HL-60/S4 (cell line): ENCODE results near the gene AEBP1.

Experiments
- in situ Hi-C: fragments of 300-500 bp; cut with MboI; formaldehyde crosslinking; loops from 2 replicates; pipeline ENCODE4 v1.14.3; 2022; ENCODE audit warnings: low sequenced_read_pairs

The AEBP1 gene

DNA sequence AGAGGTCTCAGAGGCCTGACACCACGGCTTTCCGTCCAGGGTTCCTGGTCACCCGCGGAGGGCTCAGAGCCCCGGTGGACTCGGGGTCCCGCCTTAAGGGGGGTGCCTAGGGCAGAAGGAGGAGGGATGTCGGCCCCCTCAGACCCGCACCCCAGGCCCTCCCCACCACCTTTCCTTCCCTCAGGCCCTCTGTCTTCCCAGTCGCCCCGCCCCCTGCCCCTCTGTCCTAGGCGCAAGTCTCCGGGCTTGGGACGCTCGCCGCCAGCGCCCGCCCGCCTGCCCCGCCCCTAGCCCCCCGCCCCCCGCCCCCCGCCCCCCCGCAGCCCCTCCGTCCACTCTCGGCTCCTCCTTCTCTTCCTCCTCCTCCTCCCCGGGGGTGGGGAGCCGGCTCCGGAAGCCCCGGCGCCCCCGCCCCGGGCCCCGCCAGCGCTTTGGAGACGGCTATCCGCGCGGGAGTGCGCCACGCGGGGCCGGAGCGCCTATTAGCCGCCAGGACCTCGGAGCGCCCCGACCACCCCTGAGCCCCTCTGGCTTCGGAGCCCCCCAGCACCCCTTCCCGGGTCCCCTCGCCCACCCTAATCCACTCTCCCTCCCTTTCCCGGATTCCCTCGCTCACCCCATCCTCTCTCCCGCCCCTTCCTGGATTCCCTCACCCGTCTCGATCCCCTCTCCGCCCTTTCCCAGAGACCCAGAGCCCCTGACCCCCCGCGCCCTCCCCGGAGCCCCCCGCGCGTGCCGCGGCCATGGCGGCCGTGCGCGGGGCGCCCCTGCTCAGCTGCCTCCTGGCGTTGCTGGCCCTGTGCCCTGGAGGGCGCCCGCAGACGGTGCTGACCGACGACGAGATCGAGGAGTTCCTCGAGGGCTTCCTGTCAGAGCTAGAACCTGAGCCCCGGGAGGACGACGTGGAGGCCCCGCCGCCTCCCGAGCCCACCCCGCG is at the start of gene AEBP1:
Gene AEBP1, plus strand, starts transcription at position 423 of the 937 bp plus-strand sequence. Its CDS starts 321 bp downstream, at position 744.
- in situ Hi-C loops: no loop called here

GRCh38 chr7:44056681-44057080 is 47.5 kb upstream of the AEBP1 start:
- in situ Hi-C loops: no loop called here

GRCh38 chr7:44057181-44057848 is 46.8 kb upstream of the AEBP1 start:
- in situ Hi-C loops: no loop called here

DNA sequence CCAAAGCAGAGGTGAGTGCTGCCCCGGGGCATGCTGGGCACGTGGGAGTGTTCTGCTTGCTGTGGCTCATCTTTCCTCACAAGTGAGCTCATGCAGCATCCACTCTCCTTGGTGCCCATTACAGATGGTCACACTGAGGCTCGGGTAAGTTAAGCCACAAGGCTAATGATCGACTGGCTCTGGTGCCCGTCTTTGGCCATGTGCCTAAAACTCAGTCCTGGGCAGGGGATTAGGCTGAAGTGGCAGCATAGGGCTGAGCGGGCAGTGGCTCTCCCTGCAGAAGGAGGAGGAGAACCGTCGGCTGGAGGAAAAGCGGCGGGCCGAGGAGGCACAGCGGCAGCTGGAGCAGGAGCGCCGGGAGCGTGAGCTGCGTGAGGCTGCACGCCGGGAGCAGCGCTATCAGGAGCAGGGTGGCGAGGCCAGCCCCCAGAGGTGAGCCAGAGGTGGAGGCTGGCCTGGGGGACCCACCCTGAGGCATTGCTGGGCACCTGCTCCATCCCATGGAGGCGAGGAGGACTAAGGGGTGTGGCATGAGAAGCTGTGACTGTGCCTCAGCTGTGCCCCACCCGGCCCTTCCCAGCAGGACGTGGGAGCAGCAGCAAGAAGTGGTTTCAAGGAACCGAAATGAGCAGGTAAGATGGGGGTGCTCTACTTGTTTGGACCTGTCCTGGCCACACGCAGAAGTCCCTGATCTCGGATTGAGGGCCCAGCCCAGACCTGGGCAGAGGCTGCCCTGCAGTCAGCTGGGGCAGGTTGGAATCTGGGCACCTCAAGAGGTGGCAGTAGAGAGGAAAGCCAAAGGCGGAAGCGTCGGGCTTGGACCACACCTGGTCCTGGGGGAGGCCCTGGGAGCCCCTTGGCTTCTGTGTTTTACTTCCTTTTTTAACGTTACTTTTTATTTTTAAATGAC is 46.0 kb upstream of the AEBP1 start:
- in situ Hi-C loops: no loop called here

DNA sequence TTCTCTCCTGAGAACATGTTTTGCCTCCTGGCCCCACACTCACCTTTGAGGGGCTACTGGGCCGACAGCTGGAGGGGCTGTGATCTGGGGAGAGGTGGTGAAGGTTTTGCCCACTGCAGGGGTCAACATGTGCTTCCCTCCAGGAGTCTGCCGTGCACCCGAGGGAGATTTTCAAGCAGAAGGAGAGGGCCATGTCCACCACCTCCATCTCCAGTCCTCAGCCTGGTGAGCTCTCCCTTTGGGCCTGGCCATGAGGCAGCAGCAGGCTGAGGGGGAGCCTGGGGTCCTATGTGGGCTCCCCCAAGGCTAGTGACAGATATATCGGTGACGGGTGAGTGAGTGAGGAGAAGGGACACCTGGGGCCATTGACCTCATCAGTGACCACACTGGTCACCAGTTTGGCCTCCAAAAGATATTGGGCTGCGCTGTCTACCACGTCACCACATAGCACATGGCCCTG is 45.4 kb upstream of the AEBP1 start:
- in situ Hi-C loops: no loop called here

- in situ Hi-C loops: no loop called here
These were observed 44.7 kb upstream of the AEBP1 start for GRCh38 chr7:44059219-44060090.

GRCh38 chr7:44060091-44060947 is 43.8 kb upstream of the AEBP1 start:
- in situ Hi-C loops: no loop called here

DNA sequence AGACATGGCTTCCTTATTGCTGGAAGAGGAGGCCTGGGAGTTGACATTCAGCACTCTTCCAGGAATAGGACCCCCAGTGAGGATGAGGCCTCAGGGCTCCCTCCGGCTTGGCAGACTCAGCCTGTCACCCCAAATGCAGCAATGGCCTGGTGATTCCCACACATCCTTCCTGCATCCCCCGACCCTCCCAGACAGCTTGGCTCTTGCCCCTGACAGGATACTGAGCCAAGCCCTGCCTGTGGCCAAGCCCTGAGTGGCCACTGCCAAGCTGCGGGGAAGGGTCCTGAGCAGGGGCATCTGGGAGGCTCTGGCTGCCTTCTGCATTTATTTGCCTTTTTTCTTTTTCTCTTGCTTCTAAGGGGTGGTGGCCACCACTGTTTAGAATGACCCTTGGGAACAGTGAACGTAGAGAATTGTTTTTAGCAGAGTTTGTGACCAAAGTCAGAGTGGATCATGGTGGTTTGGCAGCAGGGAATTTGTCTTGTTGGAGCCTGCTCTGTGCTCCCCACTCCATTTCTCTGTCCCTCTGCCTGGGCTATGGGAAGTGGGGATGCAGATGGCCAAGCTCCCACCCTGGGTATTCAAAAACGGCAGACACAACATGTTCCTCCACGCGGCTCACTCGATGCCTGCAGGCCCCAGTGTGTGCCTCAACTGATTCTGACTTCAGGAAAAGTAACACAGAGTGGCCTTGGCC is 43.0 kb upstream of the AEBP1 start:
- in situ Hi-C loops: no loop called here

DNA sequence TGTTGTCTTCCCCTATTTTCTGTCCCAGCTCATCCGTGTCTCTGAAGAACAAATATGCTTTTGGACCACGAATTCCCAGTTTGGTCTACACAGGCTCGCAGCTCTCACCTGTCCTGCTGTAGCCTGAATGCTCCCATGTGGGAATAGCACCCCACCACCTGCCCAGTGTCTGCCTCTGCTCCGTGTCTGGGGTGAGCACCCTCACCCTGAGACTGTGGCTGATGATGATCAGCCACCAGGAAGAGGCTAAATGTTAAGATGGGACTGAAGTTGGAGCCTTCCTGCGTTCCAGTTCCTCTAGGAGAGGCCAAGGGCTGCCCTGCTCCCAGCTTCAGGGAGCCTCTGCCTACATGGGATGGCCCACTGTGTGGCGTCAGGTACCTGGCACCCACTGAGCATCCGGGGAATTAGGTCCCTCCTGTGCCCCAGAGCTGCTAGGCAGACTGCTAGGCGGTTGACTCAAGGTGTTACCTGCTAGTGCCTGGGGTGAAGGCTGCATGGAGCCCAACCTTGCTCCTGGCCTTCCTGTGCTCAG is 42.4 kb upstream of the AEBP1 start:
- in situ Hi-C loops: no loop called here

- in situ Hi-C loops: no loop called here
These were observed 41.8 kb upstream of the AEBP1 start for GRCh38 chr7:44062180-44062902.

DNA sequence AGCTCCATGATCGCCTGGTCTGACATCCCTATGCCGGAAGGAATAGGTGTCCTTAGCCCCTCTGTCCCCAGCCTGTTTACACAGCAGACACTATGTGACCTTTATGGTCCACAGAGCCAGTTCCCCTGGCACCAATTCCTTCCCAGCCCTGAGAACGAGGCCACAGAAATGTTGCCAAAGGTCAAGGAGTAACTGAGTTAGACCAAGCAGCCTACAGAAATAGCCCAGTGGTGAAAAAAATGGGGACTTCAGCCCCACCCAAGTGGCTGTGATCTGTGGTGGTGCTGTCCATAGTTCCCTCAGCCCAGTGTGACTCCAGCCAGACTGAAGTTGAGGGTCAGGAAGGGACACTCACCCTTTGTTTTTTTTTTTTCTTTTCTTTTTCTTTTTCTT is 41.2 kb upstream of the AEBP1 start:
- in situ Hi-C loops: no loop called here

DNA sequence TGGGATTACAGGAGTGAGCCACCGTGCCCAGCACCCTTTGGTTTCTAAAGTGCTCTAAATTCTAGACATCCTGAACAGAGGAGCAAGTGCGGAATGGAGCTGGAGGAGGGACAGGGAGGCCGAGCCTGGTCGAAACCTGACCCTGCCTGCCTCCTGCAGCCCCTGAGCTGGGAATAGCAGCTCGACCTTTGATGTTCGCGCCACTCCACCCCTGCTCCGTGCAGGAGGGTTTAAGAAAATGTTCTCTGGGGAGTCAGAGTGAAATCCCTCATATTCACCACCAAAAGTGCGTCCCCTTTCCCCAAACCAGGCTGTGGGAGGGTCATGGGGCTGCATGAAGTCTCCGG is 40.6 kb upstream of the AEBP1 start:
- in situ Hi-C loops: no loop called here

DNA sequence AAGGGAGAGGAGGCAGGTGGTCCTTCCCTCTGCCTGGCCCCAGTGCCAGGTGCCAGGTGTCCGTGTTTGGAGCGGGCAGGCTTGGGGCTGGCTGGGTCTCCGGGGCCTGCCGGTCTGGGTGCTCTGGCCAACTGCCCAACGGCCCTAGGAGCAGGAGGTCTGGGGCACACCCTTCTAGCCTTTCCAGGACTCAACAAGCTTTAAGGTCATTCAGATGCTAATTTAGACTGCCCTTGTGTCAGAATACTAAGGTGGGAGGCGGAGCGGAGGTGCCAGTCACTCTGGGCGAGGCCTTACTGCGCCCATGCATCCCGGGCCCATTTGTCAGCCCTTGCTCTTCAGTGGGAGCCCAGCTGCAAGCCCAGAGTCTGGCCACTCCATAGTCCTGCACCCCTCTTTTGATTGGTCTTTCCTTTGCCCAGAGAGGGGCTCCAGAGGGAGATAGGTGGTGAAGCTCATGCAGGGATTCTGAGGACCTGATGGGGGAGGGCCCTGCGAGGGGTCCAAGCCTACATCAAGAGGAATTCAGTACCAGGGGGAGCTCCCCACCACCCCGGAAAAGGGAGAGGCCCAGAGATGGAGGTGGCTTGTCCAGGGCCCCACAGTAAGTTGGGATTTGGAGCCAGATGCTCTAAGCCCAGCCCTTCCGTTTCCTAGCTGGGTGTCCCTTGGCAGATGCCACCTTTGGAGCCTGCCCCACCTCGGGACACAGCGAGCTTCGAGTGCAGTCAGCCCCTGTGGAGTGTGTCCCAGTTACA is 40.1 kb upstream of the AEBP1 start:
- in situ Hi-C loops: no loop called here

- in situ Hi-C loops: no loop called here
These were observed 39.2 kb upstream of the AEBP1 start for GRCh38 chr7:44064791-44065430.

GRCh38 chr7:44065431-44066110 is 38.6 kb upstream of the AEBP1 start, which contains the start of gene PGAM2:
Gene PGAM2, minus strand, starts transcription at chr7:44065567. Its CDS starts 38 bp downstream, at chr7:44065529.
- in situ Hi-C loops: no loop called here

GRCh38 chr7:44066111-44066460 is 38.1 kb upstream of the AEBP1 start:
- in situ Hi-C loops: no loop called here
